ENCODE data around the gene AKR1C3. TPM values are rescaled to one million over a fixed set of nuclear protein-coding genes. Genes with fewer than 3 reads are reported as not detected.
"Not testable (repeated sequence)": the region's sequence is repeated elsewhere in the genome, so short reads cannot be mapped to it uniquely, and the experiment has no call there.

The AKR1C3 gene
- total and polyA plus RNA-seq, 2 of the 4 experiments (the other 2 are of a cell fraction), result 0.18 to 0.51 TPM

DNA sequence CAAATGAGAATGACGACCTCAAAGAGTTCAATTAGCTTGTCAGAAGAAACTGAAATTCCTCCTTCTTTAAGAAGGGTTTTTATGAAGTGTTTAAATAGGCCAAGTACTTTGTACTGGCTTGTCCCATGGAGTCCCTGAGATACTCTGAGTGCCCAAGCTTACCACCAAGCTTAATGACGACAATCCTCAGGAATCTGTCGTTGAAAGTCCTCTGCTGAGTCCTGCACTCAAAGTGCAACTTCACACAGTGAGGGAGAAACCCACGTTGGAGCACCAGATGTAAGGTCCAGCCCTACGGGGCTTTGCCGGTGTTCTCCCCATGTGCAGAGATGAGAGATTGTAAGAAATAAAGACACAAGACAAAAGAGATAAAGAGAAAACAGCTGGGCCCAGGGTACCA lies 47.8 kb upstream of the AKR1C3 start:
- H4K8ac ChIP-seq (ENCODE audit: low read depth in 2 of 2, low read length in 2 of 2), result no peak overlapping the region
- no CpG with 5 or more reads among the region's 6 CpGs for WGBS, 2 experiments (ENCODE audit: extremely low coverage in 2 of 2, insufficient read length in 1 of 2)
- H3K14ac ChIP-seq (replicated peaks; ENCODE audit: low read depth, low read length), result no peak overlapping the region
- CTCF ChIA-PET, result no interaction called here
- POLR2A ChIA-PET (ENCODE audit: unreplicated experiment), result no interaction called here
- no peaks in the 10 kb centered on the region for H3K9me1 ChIP-seq (ENCODE audit: insufficient read depth, low read length)
- dilution Hi-C loops (cut with HindIII; ENCODE audit: low sequenced_read_pairs, unreplicated experiment) (no loop called here), in situ Hi-C loops (cut with MboI; ENCODE audit: low sequenced_read_pairs) (no loop called here), intact Hi-C loops (cut with micrococcal nuclease) (no loop called here)
- H3K79me1 ChIP-seq (ENCODE audit: low read depth in 1 of 2, low read length in 2 of 2), result no peaks in the 10 kb centered on the region
- ATAC-seq (ENCODE audit: low read depth) (no peak), DNase-seq (no peak)
- H3K18ac ChIP-seq (ENCODE audit: low read depth, low read length), result no peak overlapping the region
- H4K20me1 ChIP-seq (ENCODE audit: insufficient read depth, low read length), result no peaks in the 10 kb centered on the region
- H3K4me1 ChIP-seq (ENCODE audit: control insufficient read depth, insufficient read depth, low read length), result no peaks in the 10 kb centered on the region
- H4K91ac ChIP-seq (ENCODE audit: insufficient read depth, low read depth, low read length), result no peak overlapping the region
- no peak overlapping the region for H2BK120ac ChIP-seq (ENCODE audit: low read depth, low read length)
- no peak overlapping the region for H2AK9ac ChIP-seq (replicated peaks; ENCODE audit: low read depth, low read length, poor library complexity)
- no peak overlapping the region for H2BK5ac ChIP-seq (ENCODE audit: low read depth, low read length, poor library complexity, severe bottlenecking)
- no TSS peak for BruUV-seq (replicated peaks)
- H3K23ac ChIP-seq (ENCODE audit: low read depth, low read length), result no peak overlapping the region
- no peak overlapping the region for H3K4ac ChIP-seq (ENCODE audit: low read depth, low read length)
- H3K9ac ChIP-seq (ENCODE audit: low read depth, low read length), result no peak overlapping the region
- no peak overlapping the region for H3K56ac ChIP-seq (ENCODE audit: extremely low read depth, insufficient read depth, low read length)
- H3K27me3 ChIP-seq (ENCODE audit: control insufficient read depth, insufficient read depth, low read length), result no peaks in the 10 kb centered on the region
- H2AFZ ChIP-seq (replicated peaks; ENCODE audit: low read length, poor library complexity), result no peak overlapping the region
- H2BK15ac ChIP-seq (ENCODE audit: low read depth, low read length), result no peak overlapping the region
- H3K27ac ChIP-seq (ENCODE audit: insufficient read depth, low read length), result no peak overlapping the region
- H3K9me3 ChIP-seq (ENCODE audit: control insufficient read depth, insufficient read depth, low read length), result no peaks in the 10 kb centered on the region
- H4K5ac ChIP-seq (ENCODE audit: low read depth, low read length), result no peak overlapping the region
- no peak overlapping the region for H3K4me3 ChIP-seq (ENCODE audit: insufficient read depth, low read depth, low read length)
- H2AK5ac ChIP-seq (ENCODE audit: low read depth, low read length), result no peak overlapping the region
- H2BK20ac ChIP-seq (ENCODE audit: low read depth, low read length), result no peak overlapping the region
- H3K36me3 ChIP-seq (ENCODE audit: control insufficient read depth, insufficient read depth, low read length), result no peaks in the 10 kb centered on the region
- no peak overlapping the region for H3K4me2 ChIP-seq (ENCODE audit: low read depth, low read length)
- no peak for TF ChIP-seq RFX5 (IDR thresholded peaks at IDR 0.05; ENCODE audit: low read depth, low read length)
- no peak for TF ChIP-seq NFE2L2 (IDR thresholded peaks at IDR 0.05; ENCODE audit: low read depth, low read length)

DNA sequence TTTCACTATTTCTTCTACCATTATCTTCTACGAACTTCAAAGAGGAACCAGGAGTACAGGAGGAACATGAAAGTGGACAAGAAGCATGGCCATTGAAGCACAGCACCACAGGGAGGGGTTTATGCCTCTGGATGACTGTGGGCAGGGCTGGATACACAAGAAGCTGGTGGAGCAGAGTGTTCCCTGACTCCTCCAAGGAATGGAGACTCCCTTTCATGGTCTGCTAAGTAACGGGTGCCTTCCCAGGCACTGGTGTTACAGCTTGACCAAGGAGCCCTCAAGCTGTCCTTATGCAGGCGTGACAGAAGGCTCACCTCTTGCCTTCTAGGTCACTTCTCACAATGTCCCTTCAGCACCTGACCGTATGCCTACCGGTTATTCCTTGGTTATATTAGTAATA lies 47.2 kb upstream of the AKR1C3 start:
- not testable (repeated sequence) for H4K20me1 ChIP-seq (ENCODE audit: insufficient read depth, low read length)
- CTCF ChIA-PET, result interaction anchor here (1.4 kb wide), 1 partner anchor 197 kb away, joined by 5 read pairs; no protein-coding TSS in a partner anchor

More for the DNA sequence above, 47.2 kb upstream of the AKR1C3 start:
- H3K56ac ChIP-seq (ENCODE audit: extremely low read depth, insufficient read depth, low read length); BruUV-seq (replicated peaks); H3K14ac ChIP-seq (replicated peaks; ENCODE audit: low read depth, low read length); H3K79me1 ChIP-seq (ENCODE audit: low read depth in 1 of 2, low read length in 2 of 2); H3K9ac ChIP-seq (ENCODE audit: low read depth, low read length); H2AK9ac ChIP-seq (replicated peaks; ENCODE audit: low read depth, low read length, poor library complexity); H2BK5ac ChIP-seq (ENCODE audit: low read depth, low read length, poor library complexity, severe bottlenecking); DNase-seq; H3K18ac ChIP-seq (ENCODE audit: low read depth, low read length); H2BK20ac ChIP-seq (ENCODE audit: low read depth, low read length); H3K4ac ChIP-seq (ENCODE audit: low read depth, low read length); H3K4me2 ChIP-seq (ENCODE audit: low read depth, low read length); H2AK5ac ChIP-seq (ENCODE audit: low read depth, low read length); ATAC-seq (ENCODE audit: low read depth); H3K9me1 ChIP-seq (ENCODE audit: insufficient read depth, low read length); H3K9me3 ChIP-seq (ENCODE audit: control insufficient read depth, insufficient read depth, low read length); H2AFZ ChIP-seq (replicated peaks; ENCODE audit: low read length, poor library complexity); H3K4me3 ChIP-seq (ENCODE audit: insufficient read depth, low read depth, low read length); H3K27ac ChIP-seq (ENCODE audit: insufficient read depth, low read length); H2BK15ac ChIP-seq (ENCODE audit: low read depth, low read length); POLR2A ChIA-PET (ENCODE audit: unreplicated experiment); dilution Hi-C loops (cut with HindIII; ENCODE audit: low sequenced_read_pairs, unreplicated experiment); H3K27me3 ChIP-seq (ENCODE audit: control insufficient read depth, insufficient read depth, low read length); intact Hi-C loops (cut with micrococcal nuclease); H3K36me3 ChIP-seq (ENCODE audit: control insufficient read depth, insufficient read depth, low read length); in situ Hi-C loops (cut with MboI; ENCODE audit: low sequenced_read_pairs); H4K8ac ChIP-seq (ENCODE audit: low read depth in 2 of 2, low read length in 2 of 2); H3K4me1 ChIP-seq (ENCODE audit: control insufficient read depth, insufficient read depth, low read length); H4K91ac ChIP-seq (ENCODE audit: insufficient read depth, low read depth, low read length); H4K5ac ChIP-seq (ENCODE audit: low read depth, low read length); H3K23ac ChIP-seq (ENCODE audit: low read depth, low read length); H2BK120ac ChIP-seq (ENCODE audit: low read depth, low read length): not testable (repeated sequence)
- WGBS, 2 experiments (ENCODE audit: extremely low coverage in 2 of 2, insufficient read length in 1 of 2), result no CpG with 5 or more reads among the region's 5 CpGs
